ENCODE data around the gene BTK. TPM values are rescaled to one million over a fixed set of nuclear protein-coding genes. Genes with fewer than 3 reads are reported as not detected.

The BTK gene
- 0.04 TPM in 1 of 2 replicates, not detected in the other for total RNA-seq

DNA sequence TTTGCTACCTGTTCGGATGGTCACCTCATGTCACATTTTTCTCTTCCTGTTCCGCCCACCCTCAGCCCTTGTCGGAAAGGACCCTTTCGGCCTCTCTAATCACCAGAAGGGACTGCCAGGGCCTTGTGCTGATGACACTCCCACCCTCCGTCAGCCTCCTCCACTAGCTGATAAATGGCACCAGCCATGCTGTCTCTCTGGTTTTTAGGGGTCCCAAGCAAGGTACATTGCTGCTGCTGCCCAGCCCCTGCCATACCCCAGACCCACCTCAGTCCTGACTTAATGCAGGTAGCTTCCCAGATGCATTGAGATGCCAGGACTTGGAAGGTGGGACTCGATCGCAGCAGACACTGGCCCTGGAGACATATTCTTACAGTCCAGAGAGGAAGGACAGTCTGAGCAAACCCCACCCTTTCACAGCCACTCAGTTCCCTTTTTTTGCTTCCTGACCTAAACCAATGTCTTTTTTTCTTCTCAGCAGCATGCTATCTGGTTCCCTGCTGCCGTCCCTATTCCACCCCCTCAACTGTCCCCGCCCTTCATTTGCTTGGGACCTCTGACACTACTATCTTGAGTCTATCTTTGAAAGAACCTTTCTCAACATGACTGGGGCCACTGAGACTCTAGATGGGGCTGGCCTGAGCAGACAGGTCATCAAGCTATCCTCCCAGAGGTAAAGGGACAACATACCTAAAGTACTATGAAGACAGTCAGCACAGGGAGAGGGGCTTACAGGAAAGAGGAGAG is at the start of gene BTK:
Gene BTK (minus strand): TSS at position 397 of the 747 bp plus-strand sequence. CDS start 10,907 bp downstream, outside the sequence.

DNA sequence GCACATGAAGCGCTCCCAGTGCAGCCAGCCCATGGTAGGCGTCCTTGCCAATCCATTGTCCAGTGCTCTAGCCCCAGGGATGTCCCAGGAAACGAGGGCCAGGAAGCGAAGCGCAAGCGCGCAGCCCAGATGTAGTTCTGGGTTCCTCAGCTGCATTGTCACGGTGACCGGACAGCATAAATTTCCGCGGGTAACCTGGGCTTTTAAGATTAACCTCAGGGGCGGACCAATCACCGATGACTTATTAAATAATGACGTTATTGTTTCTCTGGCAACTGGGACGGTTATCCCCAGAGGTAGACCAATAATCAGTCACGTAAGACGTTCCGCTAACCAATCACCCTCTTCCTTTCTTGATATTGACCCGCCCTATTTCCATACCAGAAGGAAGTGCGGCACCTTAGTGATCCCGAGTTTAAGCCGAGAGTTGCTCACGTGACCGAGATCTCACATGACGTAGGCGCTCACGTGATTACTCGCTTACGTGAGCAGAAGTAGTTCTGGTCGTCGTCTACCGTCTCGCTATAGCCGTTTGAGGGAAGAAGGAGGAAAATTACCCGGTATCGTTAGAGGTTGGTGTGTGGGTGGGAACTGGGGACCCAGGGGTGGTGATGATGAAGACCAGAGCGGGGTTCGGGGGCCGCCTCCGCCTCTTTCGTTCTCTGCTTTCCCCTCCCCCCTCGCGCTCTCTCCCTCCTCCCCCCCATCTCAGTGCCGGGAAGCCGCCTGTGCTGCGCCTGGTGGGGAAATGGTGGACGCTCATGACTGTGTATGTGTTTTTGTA is 21.9 kb upstream of the BTK start, which contains the start of the genes GLA and HNRNPH2:
Gene GLA (minus strand): TSS at position 178 of the 784 bp plus-strand sequence. CDS start 22 bp downstream, at position 156.
Gene HNRNPH2 (plus strand): TSS at position 475 of the 784 bp plus-strand sequence. CDS start 3,767 bp downstream, outside the sequence.

DNA sequence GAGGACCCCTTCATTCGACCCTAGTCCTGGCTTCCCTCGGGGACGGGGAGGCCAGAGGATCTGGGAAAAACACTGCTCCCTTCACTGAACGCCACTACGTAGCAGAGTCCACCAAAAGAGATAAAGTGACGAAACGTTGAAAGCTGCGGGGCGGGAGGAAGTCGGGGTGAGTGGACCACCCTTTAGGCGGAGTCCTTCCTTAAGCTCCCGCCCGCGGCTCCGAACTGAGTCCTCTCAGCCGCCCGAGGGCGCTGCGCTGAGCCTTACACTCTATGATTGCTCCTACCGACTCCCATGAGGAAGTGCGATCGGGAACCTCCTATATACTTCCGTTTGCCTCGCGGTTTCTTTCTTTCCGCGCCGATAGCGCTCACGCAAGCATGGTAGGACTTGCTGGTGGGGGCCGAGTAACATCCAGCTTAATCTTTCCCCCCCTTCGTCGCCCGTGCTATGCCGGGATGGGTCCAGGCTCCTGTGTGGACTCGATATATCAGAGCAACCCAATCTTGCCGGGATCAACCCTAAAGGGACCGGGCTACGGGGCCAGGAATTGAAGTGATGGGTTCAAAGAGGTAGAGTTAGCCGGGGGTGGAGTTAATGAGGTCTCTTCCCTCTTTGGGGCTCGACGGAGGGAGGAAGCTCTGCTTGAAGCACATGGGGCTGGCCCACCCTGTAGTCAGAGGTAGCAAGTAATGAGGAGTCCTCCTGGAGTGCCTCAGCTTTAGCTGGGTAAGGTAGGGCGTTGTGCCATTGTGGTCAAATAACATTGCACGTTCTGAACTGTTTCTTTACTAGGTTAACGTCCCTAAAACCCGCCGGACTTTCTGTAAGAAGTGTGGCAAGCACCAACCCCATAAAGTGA is 4.9 kb upstream of the BTK start, which contains the start of gene RPL36A:
Gene RPL36A (plus strand): TSS at position 348 of the 862 bp plus-strand sequence. CDS start 33 bp downstream, at position 381.

DNA sequence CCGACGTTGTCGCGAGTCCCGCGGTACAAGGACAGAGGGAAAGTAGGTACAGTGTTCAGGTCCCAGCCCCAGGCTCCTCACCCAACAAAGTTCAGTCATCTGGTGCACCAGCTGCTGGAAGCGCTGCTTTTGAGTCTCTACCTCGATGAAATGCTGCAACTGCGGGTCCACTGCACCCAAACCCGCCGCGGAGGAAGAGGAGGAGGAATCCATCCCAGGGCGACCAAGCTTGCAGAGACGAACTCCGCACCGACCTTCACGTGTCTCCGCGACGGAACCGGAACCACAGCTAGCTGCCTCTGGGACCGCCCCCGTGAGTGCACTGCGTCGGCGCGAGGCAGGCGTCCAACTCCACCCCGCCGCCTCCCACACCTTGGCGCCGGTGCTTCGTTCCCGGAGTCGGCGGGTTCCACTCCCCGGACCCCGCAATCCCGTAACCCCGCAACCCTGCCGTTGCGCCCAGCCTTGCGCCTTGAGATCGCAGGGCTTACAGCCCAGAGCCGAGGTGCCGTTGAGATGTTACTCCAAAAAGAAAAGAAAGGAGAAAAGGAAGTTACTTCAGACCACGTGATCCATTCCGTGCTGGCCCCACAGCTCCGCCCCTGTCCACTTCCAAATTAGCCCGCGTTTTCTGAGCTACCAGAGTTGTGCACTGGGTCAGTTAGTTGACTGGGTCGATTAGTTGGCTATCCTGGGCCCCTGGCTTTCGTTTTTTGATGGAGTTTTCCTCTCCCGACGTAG is 37.4 kb downstream of the BTK start, which contains the start of gene TIMM8A:
Gene TIMM8A (minus strand): TSS at position 291 of the 741 bp plus-strand sequence. CDS start 78 bp downstream, at position 213.

Other genes with a start within 250 kb of the BTK start
- 0.08 and 0.11 TPM in 2 replicates for gene DRP2, start 166.4 kb downstream of the BTK start, total RNA-seq
- gene TAF7L, start 94.9 kb downstream of the BTK start, total RNA-seq: not detected in 2 replicates
- 8.6 and 9.4 TPM in 2 replicates for gene TIMM8A, start 37.4 kb downstream of the BTK start, total RNA-seq
- gene RPL36A, start 4.8 kb upstream of the BTK start, total RNA-seq: 608 and 1,124 TPM in 2 replicates
- 26.9 and 39.7 TPM in 2 replicates for gene GLA, start 21.7 kb upstream of the BTK start, total RNA-seq
- gene HNRNPH2, start 22.0 kb upstream of the BTK start, total RNA-seq: 35.5 and 40.4 TPM in 2 replicates
- gene ARMCX4, start 99.3 kb upstream of the BTK start, total RNA-seq: 0.94 and 1.1 TPM in 2 replicates
- gene ARMCX1, start 164.4 kb upstream of the BTK start, total RNA-seq: 19.4 and 24.8 TPM in 2 replicates
- 19.2 and 24.8 TPM in 2 replicates for gene ARMCX6, start 231.8 kb upstream of the BTK start, total RNA-seq
- 13.6 and 16.1 TPM in 2 replicates for gene ARMCX3, start 237.0 kb upstream of the BTK start, total RNA-seq